Measurements from ENCODE around the gene SLC29A3.
"Not testable (repeated sequence)": the region's sequence is repeated elsewhere in the genome, so short reads cannot be mapped to it uniquely, and the experiment has no call there.

SLC29A3 gene

GRCh38 chr10:71349406-71349805, 30.3 kb downstream of the SLC29A3 start:
- DNase-seq: no peak

DNA sequence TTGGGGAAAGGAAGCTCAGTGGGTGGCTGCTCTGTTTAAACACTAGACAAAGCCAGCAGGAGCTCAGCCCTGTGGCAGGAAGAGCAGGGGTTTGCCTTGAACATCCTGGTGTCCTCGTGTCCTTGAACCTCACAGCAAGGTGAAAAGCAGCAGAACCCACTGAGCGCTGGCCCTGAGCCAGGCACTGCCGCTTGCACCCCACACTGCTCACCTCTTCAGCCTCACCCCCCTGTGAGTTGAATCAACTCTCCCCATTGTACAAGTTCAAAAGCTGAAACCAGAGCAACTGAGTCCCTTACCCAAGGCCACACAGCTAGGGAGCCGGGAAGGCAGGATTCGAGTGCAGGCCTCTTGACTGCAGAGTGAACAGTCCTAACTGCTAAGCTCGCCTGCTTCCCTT, 32.0 kb downstream of the SLC29A3 start:
- no peak for DNase-seq

GRCh38 chr10:71351628-71352319, 32.7 kb downstream of the SLC29A3 start:
- DNase-seq: no peak

DNA sequence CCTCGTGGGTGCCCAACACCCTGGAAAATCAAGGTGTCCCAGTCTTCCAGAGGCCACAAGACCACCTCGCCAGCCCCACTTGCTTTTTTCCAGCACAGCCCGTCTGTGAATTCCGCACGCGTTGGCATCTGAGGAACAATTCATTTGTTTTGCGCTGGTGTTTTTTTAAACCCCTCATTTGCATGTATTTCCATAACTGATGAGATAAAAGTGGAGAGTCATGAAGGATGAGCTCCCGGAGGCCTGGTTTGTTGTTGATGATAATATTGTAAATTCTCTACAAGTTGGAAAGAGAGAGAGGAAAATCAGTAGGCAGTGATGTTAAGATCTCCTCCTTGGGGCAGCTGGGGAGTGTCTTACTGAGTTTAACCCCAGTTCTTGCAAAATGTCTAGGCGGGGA, 34.6 kb downstream of the SLC29A3 start:
- DNase-seq: no peak

GRCh38 chr10:71354776-71355175, 35.7 kb downstream of the SLC29A3 start:
- DNase-seq: no peak

DNA sequence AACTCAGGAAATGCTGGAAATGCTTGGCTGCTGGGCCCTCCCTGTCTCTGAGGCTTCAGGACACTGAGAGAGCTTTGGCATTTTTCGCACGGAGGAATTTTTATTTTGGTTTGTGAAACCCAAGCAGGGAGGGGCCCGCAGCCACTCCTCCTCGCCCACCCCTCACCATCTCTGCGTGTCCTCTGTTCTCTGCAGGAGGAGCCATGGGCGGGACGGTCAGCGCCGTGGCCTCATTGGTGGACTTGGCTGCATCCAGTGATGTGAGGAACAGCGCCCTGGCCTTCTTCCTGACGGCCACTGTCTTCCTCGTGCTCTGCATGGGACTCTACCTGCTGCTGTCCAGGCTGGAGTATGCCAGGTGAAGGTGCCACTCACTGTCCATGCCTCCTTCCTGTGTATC, 36.8 kb downstream of the SLC29A3 start:
- no peak for DNase-seq

DNA sequence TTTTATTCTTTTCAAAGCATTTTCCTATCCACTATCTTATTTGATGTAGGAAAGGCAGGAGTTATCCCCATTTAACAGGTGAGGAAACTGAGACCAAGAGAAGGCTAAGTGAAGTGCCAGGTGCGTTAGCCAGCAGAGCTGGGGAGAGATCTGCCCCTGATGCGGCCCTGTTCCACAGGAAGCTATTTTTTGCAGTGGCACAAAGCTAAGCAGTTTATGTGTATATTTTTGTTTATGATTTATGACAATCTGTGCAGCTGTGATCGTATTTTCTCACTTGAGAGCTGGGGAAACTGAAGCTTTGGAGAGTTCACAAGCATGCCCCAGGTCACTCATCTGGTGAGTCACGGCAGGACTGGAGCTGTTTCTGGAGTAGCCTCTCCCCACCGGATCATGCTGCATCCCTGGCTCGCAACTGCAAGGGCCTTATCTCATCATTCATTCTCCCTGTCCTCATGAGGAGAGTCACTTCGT, 38.8 kb downstream of the SLC29A3 start:
- DNase-seq: no peak

DNA sequence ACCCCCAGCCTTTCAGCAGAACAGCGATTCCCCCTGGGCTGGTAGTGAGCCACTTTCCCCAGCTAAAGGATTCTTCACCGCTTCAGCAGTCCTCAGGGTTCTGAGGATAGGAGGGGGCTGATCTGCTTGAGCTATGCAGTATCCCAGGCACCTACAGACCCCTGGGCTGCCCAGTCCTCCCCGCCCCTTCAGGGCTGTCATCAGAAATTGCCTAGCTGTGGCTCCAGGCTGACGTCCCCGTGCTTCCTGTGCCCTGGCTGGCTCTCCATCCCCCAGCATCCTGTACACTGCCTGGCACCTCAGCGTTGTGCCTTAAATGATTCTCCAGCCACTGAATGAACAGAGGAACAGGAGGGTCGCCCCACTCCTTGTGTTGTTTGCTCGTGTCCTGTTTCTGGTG, 39.2 kb downstream of the SLC29A3 start:
- DNase-seq: no peak

DNA sequence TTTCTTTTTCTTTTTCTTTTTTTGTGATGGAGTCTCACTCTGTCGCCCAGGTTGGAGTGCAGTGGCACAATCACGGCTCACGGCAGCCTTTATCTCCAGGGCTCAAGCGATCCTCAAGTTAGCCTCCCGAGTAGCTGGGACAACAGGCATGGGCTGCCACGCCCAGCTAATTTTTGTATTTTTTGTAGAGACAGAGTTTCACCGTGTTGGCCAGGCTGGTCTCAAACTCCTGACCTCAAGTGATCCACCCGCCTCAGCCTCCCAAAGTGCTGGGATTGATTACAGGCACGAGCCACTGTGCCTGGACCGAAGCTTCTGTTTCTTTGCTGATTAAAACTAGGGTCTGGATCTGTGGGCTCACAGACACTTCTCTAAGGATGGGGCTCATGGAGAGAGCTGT, 39.8 kb downstream of the SLC29A3 start:
- DNase-seq: not testable (repeated sequence)

DNA sequence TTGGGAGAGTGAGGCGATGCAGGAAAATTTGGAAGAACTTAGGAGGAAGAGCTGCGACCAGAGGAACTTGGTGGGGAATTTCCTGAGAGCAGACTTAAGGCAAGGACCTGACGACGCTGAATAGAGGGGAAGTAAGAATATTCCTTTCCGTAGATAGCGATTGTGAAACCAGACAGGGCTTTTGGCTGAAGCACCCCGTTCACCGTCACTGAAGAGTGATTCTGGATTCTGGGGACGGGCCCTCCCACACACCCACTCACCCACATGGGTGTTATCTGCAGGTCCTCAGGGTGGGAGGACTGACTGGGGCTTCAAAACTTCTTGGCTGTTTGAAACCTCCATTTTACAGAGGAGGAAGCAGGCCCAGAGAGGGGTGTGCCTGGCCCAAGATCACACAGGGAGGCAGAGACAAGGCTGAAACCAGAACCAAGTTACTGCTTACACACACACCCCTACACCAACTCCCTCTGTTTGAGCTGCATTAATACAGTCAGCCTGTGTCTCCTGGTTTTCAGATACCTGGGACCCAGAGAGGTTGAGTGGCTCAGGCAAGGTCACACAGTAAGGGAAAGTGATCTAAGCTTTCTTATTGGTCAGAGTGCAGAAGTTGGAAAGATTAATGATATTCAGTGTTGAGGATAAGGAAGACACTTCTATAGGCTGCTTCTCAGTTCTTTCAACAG, 40.4 kb downstream of the SLC29A3 start:
- peak; percentile 16 for DNase-seq

- DNase-seq: no peak
Measured at GRCh38 chr10:71360735-71361134, 41.7 kb downstream of the SLC29A3 start.

GRCh38 chr10:71361581-71361980, 42.5 kb downstream of the SLC29A3 start:
- DNase-seq: no peak

DNA sequence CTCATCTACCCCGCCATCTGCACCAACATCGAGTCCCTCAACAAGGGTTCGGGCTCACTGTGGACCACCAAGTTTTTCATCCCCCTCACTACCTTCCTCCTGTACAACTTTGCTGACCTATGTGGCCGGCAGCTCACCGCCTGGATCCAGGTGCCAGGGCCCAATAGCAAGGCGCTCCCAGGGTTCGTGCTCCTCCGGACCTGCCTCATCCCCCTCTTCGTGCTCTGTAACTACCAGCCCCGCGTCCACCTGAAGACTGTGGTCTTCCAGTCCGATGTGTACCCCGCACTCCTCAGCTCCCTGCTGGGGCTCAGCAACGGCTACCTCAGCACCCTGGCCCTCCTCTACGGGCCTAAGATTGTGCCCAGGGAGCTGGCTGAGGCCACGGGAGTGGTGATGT, 43.1 kb downstream of the SLC29A3 start:
- DNase-seq: no peak

DNA sequence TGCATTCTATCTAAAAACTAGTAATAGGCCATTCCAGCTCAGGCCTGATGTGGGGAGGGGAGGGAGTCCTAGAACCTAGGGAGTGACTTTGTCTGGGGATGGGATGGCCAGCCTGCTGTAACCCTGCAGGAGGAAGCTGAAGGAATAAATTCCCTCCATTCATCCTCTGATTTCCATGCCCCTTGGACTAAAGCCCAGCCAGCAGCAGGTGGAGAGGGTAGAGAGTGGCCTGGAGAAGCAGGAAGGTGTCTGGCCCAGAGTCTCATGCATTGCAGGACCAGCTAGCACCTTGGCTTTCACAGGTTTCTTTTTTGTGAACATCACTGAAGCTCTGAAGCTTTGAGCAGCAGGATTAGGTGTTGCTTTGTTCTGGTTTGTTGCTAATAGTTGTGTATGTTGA, 44.9 kb downstream of the SLC29A3 start:
- DNase-seq: no peak

- DNase-seq: no peak
Measured at GRCh38 chr10:71365366-71365765, 46.3 kb downstream of the SLC29A3 start.

DNA sequence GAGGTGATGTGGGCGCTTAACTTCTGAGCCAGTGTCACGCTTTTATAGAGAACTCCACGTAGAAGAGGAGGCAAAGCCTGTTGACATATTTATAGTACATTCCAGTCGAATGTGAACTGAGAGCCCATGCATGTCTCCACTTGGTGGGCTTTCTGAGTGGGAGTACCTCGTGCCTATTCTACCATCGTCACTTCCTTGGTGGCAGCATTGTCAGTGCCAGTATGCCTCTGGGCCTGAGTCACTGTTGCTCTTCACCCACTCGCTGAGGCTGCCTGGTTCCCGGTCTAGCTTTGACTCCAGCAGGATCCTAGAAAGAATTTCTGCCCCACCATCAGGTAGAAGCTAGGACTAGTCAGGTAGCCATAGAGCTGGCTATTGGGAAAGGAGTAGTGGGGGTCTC, 47.6 kb downstream of the SLC29A3 start:
- DNase-seq: no peak

DNA sequence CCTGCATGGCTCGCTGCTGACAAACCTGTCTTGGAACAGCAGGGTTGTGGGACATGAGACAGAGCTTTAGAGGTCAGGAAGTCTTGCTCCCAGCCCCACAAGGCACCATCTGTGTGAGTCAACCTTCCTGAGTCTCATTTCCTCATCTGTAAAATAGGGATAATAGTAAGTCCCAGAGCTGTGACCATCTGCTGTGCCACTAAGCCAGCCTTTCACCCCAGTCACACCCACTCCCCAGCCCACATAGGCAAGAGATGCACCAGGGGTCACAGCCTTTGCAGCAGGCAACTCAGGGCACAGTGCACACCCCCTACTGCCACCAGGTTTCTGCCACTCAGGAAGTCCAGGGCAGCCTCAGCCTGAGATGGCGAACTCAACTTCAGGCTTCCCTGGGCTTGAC, 48.2 kb downstream of the SLC29A3 start:
- no peak for DNase-seq

- DNase-seq: no peak
Measured at GRCh38 chr10:71368176-71368575, 49.1 kb downstream of the SLC29A3 start.

DNA sequence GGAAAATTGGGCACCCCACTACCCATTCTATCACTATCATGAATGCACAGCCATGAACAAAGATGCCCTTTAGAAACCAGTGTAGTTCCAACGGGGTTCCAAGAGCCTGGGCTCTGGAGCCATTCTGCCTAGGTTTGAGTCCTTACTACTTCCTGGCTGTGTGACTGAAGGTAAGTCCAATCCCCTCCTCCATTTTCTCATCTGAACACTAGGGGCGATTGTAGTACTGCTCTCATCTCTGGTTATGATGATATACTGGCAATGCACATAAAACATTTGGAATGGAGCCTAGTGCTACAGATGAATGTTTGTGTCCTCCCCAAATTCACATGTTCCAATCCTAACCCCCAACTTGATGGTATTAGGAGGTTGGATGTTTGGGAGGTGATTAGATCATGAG, 49.6 kb downstream of the SLC29A3 start:
- no peak for DNase-seq

DNA sequence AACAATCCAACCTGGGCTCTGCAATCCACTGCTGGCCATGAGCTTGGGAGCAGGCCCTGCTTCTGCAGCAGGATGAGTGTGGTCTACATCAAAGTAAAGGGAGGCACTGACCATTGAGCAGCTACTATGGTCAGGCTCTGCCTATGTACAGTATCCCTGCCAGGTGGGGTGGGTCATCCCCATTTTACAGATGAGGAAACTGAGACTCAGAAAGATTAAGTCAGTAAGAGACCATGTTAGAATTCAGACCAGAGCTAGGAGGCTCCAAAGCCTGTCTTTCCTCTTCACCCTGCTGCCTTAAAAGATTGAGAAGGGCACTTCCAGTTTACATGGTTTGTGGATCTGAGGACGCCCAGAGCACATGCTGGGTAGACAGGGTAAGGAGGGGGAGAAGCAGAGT, 50.5 kb downstream of the SLC29A3 start:
- no peak for DNase-seq

DNA sequence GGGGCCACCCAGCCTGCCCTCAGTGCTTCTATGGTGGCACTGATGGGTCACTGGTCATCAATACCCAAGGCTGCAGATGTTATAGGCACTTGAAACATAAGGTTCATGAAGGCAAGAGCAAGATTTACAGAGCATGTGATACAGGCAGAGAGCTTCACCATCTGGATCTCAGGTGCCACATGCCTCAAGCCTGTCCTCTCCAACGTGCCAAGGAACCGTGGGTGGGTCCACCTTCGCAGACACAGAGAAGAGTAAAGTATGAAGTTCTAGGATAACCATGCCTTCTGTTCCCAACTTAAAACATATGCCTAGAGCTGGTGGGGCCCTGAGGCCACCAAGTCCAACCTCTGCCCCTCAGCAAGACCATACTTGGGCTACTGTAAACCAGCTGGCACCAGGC, 51.0 kb downstream of the SLC29A3 start:
- no peak for DNase-seq

DNA sequence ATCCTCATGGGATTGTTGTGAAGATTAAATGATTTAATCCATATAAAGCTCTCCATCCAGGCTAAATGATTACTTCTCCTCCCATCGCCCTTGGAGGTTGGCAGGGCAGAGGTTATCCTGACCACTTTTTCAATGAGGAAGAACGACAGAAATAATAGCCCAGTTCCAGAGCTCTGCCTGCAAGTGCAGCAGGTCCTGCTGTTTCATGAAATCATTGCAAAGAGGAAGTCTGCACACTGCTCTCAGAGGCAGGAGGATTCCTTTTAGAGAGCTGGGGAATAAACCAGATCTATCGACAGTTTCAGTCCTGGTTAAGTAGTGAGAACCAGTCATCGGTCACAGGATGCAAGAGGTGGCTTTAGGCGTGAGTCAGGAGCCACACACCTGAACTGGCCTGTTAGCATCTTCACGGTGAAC, 52.7 kb downstream of the SLC29A3 start:
- no peak for DNase-seq

- DNase-seq: peak; percentile 0
Measured at GRCh38 chr10:71372882-71373495, 53.9 kb downstream of the SLC29A3 start.
